Anterior cingulate cortex (tissue), 58 donors: ENCODE results near the gene MSH5.
"Not testable (repeated sequence)": the region's sequence is repeated elsewhere in the genome, so short reads cannot be mapped to it uniquely, and the experiment has no call there.

Source experiments
- DNase-seq, 58 donors: peaks; one replicate each; lab custom pipeline; 2025; lab: John Stamatoyannopoulos, UW

Gene MSH5

DNA sequence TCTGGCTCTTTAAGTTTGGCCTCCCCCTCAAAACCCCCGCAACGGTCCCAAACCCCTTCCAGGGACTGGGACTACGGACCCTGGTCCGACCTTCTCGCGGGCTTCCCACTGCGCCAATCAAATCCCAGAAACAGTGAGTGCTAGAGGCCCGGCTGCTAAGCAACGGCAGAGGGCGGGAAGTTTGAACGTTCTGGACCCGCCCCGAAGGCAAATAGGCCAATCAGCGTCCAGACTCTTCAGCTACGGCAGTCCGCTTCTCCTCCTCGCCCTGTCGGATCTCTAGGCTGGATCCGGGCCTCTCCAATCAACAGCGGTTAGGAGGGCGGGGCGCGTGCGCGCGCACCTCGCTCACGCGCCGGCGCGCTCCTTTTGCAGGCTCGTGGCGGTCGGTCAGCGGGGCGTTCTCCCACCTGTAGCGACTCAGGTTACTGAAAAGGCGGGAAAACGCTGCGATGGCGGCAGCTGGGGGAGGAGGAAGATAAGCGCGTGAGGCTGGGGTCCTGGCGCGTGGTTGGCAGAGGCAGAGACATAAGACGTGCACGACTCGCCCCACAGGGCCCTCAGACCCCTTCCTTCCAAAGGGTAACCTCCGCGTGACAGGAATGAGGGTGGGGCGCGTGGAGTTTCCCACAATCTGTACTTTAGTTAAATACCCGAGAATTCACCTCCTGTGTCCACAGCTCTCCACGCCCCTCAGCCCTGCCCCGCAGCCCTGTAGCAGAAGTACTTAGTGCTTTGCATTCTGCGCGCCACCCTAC lies at the start of gene MSH5:
Gene MSH5, plus strand, starts transcription at position 367 of the 758 bp plus-strand sequence. CDS start 462 bp downstream, outside the sequence.
- peak; percentile 71 to 98 (median 96) for DNase-seq

DNA sequence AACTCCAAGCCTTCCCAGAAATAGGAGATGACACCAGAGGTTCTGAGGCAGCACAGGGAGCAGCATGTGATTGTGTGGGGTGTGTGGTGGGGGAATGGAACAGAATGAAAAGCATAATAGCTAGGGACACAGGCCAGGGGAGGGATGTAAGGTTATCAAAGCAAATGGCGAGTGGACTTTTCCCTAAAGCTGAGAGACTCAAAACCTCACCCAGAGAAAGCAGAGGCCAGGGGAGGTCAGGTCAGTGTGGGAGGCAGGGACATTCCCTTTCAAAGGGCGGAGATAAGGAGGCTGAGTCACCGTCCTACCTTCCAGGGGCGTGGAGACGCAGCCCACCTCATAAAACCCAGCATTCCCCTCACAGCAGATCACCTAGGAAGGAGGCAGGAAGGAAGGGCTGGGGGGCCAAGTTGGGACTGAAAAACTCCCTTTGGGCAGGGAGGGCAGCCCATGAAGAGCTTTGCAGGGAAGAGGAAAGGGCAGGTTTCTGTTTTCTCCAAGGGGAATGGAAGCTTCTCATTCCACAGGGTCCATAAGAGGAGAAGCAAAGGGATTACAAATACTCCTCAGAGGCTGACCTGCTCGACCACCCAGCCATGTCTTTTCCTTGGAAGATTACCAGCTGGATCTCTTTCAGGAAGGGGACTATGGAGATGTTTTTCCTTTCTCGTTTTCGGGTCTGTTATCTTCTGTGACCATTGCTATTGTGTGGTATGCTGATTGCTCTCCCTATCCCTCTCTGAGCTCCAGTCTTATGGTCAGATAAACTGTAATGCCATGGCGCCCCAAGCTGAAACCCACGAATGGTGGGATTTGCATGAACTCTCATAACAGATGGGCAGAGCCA lies 49.4 kb upstream of the MSH5 start:
- no peak for DNase-seq

DNA sequence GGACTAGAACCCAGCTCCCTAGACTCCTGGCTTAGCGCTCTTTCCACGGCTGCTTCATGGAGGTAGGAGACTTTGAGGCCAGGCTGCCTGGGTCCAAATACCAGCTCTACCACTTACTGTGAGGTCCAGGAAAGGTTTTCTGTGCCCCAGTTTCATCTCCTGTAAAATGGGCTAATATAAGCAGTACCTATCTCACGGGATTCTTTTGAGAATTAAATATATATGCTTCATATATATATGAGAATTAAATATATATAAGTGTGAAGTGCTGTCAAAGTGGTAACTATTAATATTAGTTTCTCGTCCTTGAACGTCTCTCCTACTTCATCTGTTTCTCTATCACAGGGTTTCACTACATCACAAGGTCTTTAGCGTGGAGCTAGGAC lies 48.7 kb upstream of the MSH5 start:
- no peak for DNase-seq

DNA sequence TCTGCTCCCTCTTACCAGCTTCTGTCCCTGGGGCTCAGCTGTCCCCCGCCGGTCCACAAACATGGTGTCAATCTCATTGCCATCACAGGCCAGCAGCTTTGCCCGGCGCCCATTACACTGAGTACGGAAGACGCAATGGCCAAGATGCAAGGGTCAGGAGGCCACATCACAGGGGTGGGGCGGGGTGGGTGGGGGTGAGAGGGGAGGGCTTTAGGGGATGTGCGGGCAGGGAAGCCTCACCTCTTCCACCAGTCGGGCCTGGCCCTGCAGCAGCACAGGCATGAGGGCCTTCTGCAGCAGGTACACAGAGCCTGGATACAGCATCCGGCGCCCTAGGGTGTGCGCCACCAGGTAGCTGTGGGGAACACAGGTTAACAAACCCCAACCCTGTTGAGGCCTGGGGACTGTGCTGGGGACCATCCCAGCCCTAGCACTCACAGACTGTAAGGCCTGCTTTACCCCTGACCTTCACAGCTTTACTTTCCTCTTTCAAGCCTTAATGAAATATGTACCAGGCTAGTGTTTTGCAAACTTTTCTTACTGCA lies 48.2 kb upstream of the MSH5 start:
- no peak for DNase-seq

DNA sequence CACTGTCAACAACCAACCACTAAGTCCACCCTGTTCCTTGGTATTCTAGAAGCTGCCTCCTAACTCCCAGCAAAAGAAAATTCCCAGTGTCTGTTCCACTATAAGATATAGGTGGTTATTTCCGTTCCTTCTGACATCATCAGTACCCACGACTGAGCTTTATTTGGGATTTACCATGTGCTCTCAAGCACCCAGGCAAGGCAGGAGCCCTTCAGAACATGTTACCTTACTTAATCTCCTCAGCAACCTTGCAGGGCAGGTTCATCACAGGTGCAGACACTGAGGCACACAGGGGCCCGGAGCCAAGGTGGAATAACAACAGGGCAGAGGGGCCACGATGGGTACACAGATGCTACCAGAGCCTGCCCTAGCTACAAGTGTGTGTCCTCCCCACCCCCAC lies 47.5 kb upstream of the MSH5 start:
- no peak for DNase-seq

DNA sequence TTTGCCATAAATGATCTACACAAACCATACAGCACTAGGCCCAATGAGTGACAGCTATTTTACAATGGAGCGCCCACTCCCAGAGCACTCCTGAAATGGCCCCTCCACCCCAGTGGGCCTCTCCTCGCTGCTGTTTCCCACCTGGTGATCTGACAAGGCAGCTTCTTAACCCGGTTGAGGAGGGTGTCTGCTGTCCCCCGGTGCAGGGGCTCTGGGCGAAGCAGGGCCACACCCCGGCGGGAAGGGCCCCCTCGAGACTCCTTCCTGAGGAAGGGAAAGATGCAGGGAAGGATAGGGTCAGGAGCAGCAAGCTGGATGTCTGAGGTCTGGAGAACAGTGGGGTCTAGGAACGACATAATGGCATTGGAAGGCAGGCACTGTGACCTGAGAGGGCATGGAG lies 46.9 kb upstream of the MSH5 start:
- DNase-seq, result no peak

DNA sequence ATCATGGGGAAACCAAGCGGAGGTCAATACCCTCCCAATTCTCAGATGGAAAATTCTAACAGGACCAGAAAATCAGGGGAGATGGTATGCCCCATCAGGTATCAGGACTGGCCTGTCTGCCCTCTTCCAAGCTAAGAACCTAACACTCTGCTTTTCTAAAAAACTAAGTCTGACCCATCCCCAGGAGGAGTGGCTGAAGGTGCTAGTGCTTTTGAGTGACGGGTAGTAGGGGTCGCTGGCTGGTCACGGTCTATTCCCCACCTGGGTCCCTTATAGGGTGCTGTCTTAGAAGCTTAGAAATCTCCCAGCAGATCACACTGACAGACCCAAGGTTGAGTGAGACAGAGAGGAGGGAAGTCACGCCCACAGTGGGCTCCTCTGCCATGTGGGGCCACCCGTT lies 46.3 kb upstream of the MSH5 start:
- DNase-seq, result no peak

DNA sequence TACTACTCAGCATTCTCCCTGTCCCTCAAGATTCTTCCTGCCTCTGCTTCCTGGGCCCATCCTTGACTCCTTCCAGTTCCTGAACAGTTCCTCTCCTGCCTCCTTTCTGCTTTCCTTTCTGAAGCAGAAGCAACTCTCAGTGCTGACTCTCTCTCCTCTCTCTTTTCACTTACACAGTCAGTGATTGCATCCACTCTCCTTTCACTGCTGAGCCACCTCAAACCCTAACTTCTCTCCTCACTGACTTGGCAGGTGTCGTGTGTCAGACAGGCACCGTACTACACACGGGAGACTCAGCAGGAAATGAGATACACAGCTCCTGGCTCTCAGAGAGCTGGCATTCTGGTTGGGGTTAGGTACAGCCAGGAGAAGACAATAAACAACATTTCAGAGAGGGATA lies 42.2 kb upstream of the MSH5 start:
- DNase-seq, result no peak

DNA sequence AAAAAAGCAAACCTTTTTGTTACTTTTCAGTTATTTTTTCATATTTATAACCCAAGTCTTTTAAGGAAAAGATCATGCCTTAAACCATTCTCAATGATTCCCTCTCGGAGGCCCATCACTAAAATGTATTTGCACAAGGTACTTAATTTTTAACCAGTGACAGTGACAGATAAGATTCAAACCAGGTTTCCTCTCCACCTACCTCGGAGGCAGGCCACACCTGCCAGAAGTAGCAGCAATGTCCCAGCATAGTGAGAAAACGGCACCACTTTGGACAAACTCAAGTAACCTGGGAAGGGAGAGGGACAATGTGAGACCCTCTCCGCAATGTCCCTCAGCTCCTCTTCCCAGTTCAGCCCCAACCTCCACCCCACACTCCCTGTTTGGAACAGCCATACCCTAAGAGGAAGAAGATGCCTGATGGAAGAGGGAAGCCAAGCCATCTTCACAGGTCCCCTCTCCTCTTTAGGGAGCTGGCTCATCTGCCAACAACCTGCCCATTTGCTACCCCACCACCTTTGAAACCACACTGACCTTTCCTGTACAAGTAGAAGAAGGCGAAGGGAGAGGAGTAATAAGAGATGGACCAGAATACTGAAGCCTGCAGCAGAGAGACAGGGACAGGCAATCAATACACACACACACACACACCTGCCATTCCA lies 38.9 kb upstream of the MSH5 start:
- no peak for DNase-seq

DNA sequence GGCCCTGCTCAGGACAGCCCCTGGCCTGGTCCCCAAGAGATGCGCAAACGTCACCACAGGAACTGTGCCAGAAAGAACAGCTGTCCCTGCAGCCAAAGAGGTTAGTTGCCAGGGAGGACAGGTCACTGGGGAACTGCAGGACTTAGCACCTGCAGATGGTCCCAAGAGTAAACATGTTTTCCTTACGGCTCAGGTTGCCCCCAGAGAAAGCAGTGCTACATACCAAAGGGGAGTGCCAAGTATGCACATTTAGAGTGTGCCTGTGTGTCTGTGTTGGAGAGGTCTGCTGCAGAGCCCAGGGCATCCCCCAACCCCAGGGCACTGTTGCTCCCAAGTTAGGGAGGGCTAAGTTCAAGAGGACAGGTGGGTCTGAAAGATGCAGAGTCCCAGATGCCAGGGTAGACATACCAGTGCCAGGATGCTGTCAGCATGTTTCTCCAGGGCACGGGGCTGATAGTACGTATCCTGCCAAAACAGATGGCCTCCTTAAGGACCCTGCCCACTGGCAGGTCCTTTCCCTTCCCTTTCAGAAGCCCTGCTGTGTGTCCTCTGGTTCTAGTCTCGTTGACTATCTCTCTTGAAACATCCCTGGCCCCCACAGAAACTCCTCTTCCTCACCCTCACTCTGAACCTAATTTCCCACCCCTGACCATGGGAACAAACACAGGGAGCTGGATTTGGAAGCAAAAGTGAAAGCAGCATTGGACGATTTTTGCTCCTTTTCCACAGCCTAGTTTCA lies 38.0 kb upstream of the MSH5 start:
- no peak for DNase-seq

DNA sequence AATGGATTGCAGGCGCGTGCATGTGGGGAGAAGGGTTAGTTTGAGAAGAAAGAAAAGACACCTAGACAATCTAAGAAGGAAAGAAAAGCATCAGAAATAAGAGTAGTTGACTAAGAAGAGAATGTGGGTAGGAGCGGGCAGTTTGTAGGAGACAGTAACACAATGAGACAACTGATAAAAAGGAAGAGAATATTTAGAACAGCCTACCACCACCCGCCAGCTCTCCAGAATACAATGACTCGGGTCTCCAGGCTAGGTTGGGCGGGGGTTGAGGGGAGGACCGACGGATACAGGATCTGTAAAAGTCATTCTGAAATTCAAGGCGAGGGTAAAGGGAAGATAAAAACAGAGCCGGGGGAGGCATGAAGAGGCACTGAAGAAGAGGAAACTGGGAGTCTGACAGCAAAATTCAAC lies 37.4 kb upstream of the MSH5 start:
- peak in 1 of 58 donors; percentile 30 for DNase-seq

DNA sequence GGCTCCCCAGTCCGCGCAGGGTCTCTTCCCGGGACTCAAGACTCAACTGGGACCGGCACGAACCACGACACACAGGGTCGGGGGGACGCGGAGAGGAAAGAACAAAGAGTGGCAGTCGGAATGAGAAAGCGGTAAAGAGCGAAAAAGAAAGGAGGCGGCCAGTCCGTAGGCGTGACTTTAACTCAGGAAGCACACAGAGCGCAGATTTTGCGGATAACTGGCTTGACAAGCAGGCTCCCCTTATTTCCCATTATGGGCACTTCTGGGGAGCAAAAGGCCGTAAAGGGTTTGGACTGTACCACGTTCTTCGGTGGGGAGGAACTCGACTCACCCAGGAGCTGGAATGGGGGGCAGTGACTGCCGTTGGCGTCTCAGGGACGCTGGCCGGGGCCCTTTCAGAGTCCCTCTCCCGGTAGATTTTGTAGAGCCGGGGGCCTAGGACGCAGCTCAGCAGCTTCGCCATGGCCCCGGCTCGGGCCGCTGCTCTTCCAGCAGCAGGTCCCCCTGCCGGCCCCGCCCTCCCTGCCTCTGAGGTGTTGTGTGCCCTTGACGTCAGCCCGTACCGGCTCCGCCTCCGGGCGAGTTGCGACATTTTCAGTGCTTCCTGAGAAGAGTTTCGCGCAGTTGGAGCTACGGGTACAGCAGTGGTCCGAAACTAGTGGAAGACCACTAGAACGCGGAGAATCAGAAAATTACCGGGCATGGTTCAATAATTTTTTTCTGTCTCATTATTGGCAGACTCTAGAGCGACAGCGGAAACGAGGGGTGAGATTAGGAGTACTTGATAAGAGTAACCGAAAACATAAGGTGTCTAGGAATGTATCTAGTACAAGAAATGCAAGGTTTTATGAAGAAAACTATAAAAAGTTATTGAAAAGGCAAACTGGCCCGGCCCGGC lies 36.7 kb upstream of the MSH5 start, which contains the start of gene ABHD16A:
Gene ABHD16A, minus strand, starts transcription at position 506 of the 898 bp plus-strand sequence. Its CDS starts 43 bp downstream, at position 463.
- peak; percentile 78 to 98 (median 96) for DNase-seq

DNA sequence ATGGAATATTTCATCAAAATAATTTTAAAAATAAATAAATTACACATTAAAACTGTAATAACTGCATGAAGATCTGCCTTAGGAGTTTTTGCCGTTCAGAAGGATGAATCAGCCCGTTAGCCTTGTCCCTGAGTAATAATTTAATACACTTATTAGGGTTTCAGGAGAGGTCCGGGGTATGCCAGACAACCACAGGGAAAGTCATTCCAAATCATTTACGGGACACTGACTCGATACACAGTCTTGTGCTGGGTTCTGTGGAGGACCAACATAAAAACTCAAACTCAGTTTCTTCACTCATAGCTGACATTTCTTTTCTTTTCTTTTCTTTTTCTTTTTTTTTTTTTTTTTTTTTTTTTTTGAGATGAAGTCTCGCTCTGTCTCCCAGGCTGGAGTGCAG lies 33.9 kb upstream of the MSH5 start:
- no peak for DNase-seq

DNA sequence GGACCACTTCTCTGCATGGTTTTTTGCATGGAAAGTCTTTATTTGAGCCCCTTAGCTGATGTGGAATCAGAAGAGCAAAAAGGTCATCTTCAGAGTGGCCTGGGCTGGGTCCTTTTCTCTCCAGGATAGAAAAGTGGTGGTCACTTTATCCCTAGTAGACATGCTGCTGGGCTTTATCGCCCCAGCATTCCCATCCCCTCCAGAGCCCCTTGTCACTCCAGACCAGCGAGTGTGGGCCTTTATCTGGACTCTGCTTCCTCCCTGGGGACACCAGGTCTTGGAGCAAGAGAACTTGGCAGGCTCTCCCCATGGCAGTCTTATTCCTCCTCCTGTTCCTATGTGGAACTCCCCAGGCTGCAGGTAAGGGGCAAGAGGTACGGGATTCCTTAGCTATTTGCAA lies 33.2 kb upstream of the MSH5 start, which contains the start of gene LY6G6F:
Gene LY6G6F, plus strand, starts transcription at position 268 of the 400 bp plus-strand sequence. Its CDS starts 41 bp downstream, at position 309.
- no peak for DNase-seq

DNA sequence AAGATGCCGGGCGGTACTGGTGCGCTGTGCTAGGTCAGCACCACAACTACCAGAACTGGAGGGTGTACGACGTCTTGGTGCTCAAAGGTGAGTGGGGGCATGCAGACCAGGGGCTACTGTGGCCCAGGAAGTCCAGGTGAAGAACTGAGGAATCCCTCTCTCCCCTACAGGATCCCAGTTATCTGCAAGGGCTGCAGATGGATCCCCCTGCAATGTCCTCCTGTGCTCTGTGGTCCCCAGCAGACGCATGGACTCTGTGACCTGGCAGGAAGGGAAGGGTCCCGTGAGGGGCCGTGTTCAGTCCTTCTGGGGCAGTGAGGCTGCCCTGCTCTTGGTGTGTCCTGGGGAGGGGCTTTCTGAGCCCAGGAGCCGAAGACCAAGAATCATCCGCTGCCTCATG lies 32.1 kb upstream of the MSH5 start:
- no peak for DNase-seq

DNA sequence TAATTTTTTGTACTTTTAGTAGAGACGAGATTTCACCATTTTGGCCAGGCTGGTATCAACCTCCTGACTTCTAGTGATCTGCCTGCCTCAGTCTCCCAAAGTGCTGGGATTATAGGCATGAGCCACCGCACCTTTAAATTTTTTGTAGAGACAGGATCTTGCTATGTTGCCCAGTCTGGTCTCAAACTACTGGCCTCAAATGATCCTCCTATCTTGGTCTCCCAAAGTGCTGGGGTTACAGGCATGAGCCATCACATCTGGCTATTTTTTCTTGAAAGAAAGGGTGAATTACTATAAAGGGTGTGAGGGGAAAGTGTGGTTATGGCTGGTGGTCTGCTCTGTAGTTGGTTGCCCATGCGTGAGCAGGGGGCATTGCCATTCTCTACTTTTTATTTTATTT lies 31.6 kb upstream of the MSH5 start:
- DNase-seq, result no peak

DNA sequence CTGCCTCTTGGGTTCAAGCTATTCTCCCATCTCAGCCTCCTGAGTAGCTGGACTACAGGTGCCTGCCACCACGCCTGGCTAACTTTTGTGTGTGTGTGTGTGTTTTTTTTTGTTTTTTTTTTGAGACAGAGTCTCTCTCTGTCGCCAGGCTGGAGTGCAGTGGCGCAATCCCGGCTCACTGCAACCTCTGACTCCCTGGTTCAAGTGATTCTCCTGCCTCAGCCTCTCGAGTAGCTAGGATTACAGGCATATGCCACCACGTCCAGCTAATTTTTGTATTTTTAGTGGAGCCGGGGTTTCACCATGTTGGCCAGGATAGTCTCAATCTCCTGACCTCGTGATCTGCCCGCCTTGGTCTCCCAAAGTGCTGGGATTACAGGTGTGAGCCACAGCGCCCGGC lies 30.6 kb upstream of the MSH5 start:
- not testable (repeated sequence) for DNase-seq

DNA sequence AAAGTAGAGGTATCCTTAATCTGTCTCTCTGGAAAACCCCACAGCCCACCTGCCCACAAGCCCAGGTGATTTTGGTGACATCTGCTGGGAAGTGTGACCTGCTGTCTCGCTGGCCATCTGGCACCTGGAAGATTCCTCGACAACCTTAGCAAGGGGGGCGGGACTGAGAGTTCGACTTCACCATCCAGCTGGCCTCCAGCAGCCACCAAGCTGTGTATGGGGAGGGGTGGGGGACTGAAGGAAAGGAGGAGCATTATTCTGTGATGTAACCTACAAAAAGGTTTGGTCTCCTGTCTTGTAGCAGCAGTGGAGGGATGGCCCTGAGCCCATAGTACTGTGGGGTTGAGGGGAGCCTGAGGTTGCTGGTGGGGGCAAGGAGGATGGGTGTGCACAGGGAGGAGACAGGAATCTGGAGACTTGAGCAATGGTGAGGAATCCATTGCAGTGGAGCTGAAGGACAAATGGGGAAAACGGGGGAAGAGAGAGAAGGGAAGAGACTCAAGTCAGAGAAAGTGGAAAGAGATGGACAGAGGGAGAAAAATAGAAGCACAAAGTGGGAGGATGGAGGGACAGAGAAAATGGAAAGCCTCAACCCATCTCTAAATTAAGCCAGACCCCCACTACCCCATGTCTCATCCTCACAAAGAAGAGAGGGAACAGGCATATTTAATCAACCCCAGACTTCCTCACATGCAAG lies 29.1 kb upstream of the MSH5 start:
- no peak for DNase-seq
